GM15510 (cell line): ENCODE data around the gene TMEM45B.

Experiments
- POLR2A ChIP-seq: IDR thresholded peaks from 3 replicates; pipeline ENCODE4 v1.6.1; 2011; ENCODE audit warnings: borderline replicate concordance; ENCODE audit not compliant: insufficient read length; ENCODE audit errors: extremely low read depth

The TMEM45B gene

GRCh38 chr11:129815596-129816461 is at the start of gene TMEM45B:
Gene TMEM45B, plus strand, starts transcription at chr11:129815848. Its CDS starts 36,635 bp downstream, at chr11:129852483.
- TF ChIP-seq POLR2A = no peak

GRCh38 chr11:129766898-129767604 is 48.6 kb upstream of the TMEM45B start:
- TF ChIP-seq POLR2A = no peak

GRCh38 chr11:129767827-129768226 is 47.8 kb upstream of the TMEM45B start:
- TF ChIP-seq POLR2A = no peak

GRCh38 chr11:129768356-129768755 is 47.3 kb upstream of the TMEM45B start:
- TF ChIP-seq POLR2A = no peak

DNA sequence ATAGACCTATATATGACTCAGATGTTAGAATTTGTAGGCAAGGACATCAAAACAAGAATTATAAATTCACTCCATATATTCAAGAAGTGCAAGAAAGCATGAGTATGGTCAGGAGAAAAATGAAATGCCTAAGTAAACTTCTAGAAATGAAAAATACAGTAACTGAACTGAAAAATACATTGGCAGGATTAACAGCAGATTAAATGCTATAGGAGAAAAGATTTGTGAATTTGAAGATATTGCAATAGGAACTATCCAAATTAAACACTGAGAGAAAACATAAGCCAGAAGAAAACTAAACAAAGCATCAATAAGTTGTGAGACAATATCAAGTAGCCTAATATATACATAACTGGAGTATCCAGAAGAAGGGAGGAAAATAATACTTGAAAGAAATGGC is 46.6 kb upstream of the TMEM45B start:
- no peak for TF ChIP-seq POLR2A

- no peak for TF ChIP-seq POLR2A
Observed at GRCh38 chr11:129770993-129771392, 44.7 kb upstream of the TMEM45B start.

GRCh38 chr11:129778877-129779276 is 36.8 kb upstream of the TMEM45B start:
- no peak for TF ChIP-seq POLR2A

DNA sequence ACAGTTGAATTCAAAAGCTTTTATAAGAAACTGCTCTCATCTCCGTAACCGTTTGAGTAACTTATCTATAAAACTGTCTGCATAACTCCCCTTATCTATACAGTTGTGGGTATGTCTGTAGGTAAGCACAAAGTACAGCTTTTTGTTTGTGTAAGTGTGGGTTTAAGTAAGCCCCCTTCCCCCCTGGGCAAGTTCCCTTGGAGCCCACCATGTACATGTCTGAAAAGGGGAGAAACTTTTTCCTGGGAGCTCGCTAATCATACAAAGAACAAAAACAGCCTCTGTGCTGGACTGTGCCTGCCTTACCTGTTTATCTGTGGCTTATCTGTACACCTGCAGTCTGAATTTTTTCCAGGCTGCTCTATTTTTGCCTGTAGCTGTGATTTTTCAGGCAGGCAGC is 36.3 kb upstream of the TMEM45B start:
- TF ChIP-seq POLR2A = no peak

- no peak for TF ChIP-seq POLR2A
Observed at GRCh38 chr11:129785383-129786111, 30.1 kb upstream of the TMEM45B start.

DNA sequence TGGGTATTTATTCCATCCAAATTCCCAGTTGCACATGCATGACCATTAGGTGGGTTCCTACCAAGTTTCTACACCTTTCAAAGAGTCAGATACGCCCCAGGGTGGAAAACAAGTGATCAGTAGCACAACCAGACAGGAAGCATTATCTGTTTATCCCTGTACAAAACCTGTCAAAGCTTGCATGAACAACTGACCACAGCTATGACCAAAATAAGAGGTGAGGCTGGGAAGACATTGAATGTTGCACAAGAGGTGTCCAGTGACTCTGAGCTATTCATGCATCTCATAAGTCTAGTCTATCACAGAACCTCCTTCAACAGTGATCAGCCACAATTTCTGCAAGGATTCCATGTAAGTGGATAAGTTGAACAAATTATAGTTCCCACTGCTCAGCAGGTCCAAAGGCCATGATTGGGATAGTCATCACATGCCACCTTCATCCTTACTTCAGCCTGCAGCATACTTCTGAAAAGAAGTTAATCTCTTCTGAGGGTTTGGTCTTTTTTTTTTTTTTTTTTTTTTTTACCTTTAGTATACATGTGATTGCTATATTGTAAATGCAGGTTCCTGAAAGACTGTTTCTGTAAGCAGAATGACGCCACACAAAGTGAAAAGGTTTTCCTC is 28.0 kb upstream of the TMEM45B start:
- no peak for TF ChIP-seq POLR2A

DNA sequence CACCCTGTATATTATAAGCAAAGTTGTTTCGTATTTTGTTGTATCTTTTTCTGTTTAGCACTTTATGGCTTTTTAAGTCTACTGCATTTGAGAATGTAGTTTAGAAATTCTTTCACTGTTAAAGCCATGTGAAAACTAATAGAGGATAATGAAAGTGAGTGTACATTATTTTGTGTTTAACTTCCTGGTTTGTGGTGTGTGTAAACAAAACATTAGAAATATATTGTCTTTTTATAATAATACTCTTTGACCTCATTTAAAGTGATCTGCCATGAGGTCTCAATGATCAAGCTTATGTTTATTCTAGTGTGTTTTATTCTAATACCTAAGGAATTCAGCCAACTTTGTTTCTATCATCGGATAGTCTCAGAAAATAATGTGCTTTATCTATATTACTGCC is 27.4 kb upstream of the TMEM45B start:
- TF ChIP-seq POLR2A = no peak

DNA sequence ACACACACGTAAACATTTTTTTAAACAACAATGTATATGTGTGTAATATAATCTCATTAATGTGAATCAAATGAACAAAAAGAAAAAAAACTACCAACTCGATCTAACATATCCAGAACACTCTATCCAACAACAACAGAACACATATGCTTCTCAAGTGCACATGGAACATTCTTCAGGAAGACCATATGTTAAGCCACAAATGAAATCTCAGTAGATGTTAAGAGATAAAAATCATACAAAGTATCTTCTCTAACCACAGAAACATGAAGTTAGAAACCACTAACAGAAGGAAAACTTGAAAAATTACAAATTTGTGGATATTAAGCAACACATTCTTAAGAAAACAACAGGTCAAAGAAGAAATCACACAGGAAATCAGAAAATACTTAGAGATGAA is 25.5 kb upstream of the TMEM45B start:
- TF ChIP-seq POLR2A = no peak

DNA sequence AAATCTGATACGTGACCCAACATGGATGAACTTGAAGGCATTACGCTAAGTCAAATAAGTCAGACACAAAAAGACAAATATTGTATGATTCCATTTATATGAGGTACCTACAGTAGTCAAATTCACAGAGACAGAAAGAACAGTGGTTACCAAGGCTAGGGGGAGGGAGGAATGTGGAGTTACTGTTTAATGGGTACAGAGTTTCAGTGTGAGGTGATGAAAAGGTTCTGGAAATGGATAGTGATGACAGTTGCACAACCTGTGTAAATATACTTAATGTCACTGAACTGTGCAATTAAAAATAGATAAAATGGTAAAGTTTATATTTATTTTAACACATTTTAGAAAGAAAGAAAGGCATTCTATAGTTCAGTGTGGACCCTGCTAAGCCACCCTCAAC is 24.1 kb upstream of the TMEM45B start:
- no peak for TF ChIP-seq POLR2A

GRCh38 chr11:129792663-129793062 is 23.0 kb upstream of the TMEM45B start:
- TF ChIP-seq POLR2A = no peak

DNA sequence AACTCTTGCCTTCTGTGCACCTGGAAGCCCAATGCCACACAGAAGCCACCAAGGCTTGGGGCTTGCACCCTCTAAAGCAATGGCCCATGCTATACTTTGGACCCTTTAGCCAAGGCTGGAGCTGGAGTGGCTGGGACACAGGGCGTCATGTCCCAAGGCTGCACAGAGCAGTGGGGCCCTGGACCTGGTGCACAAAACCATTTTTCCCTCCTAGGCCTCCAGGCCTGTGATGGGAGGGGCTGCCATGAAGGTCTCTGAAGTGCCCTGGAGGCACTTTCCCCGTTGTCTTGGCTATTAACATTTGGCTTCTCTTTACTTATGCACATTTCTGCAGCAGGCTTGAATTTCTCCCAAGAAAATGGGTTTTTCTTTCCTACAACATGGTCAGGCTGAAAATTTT is 20.6 kb upstream of the TMEM45B start:
- TF ChIP-seq POLR2A = no peak
